DMS153 treated with DMSO at 0.1 percent for 48 hours (cell line): ENCODE results near the gene SUSD2.
"Not testable (repeated sequence)": the region's sequence is repeated elsewhere in the genome, so short reads cannot be mapped to it uniquely, and the experiment has no call there.

Source experiments
- DNase-seq: peaks from one replicate; lab custom pipeline; 2025; ENCODE audit not compliant: unreplicated experiment; lab: John Stamatoyannopoulos, UW

The SUSD2 gene

DNA sequence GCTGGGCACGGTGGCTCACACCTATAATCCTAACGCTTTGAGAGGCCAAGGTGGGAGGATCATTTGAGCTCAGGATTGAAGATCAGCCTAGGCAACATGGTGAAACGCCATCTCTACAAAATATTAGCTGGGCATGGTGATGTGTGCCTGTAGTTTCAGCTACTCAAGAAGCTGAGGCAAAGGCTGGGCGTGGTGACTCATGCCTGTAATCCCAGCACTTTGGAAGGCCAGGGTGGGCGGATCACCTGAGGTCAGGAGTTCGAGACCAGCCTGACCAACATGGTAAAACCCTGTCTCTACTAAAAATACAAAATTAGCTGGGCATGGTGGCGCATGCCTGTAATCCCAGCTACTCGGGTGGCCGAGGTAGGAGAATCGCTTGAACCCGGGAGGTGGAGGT, 29.1 kb downstream of the SUSD2 start:
- not testable (repeated sequence) for DNase-seq

DNA sequence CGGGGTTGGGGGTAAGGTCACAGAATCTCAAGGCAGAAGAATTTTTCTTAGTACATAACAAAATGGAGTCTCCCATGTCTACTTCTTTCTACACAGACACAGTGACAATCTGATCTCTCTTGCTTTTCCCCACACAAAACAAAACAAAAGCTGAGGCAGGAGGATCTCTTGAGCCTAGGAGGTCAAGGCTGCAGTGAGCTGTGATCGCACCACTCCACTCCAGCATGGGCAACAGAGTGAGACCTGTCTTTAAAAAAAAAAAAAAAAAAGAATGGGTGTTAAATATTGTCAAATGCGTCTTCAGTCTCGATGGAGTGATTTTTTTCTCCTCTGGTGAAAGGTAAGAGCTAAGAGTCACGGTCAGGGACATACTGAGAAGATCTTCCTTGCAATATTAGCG, 30.4 kb downstream of the SUSD2 start:
- DNase-seq, result not testable (repeated sequence)

GRCh38 chr22:24213111-24213510, 31.8 kb downstream of the SUSD2 start:
- not testable (repeated sequence) for DNase-seq

- DNase-seq, result no peak
These were observed 33.4 kb downstream of the SUSD2 start for GRCh38 chr22:24214467-24215285.

DNA sequence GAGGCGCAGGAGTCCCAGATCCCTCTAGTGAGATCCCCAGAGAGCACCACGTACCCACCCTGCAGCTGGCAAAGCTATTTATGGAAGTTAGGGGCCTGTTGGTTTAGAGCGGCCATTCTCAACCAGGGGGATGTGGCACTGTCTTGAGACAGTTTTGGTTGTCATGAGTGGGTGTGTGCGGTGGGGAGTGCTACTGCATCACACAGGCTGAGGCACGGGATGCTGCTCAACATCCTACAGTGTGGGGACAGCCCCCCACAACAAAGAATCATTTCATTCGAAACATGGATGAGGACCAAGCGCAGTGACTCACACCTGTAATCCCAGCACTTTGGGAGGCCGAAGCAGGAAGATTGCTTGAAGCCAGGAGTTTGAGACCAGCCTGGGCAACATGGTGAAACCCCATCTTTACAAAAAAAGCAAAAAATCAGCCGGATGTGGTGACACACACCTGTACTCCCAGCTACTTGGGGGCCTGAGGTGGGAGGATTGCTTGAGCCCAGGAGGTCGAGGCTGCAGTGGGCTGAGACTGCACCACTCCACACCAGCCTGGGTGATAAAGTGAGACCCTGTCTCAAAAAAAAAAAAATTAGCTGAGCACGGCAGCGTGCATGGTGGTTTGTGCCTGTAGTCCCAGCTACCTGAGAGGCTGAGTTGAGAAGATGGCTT, 35.4 kb downstream of the SUSD2 start:
- no peak for DNase-seq

- no peak for DNase-seq
These were observed 36.1 kb downstream of the SUSD2 start for GRCh38 chr22:24217384-24217783.

- no peak for DNase-seq
These were observed 38.5 kb downstream of the SUSD2 start for GRCh38 chr22:24219750-24220149.

GRCh38 chr22:24224468-24224867, 43.2 kb downstream of the SUSD2 start:
- no peak for DNase-seq

DNA sequence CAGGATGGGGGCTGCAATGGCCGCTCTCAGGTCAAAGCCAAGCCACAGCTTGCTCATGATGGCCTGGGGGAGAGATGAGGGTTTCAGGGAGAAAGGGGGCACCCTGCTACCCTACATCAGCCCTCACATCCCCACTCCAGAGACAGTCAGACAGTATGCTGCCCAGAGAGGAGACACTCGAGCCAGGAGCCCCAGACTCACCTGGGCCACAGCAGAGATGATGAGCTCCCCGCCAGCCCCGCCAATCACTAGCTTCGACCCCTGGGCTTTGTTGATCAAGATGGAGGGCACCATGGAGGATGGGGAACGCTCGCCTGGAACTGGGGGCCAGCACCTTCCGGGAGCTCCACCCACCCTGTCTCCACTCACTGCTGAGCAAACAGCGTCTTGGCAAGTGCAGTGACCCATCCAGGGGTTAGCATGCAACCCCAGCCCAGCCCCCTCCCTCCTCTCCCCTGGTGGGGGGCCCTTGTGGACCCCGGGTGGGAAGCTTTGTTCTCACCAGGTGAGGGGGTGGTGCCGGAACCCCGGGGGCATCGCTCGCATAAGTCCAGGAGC, 43.8 kb downstream of the SUSD2 start:
- no peak for DNase-seq

- no peak for DNase-seq
These were observed 44.7 kb downstream of the SUSD2 start for GRCh38 chr22:24225951-24226350.

DNA sequence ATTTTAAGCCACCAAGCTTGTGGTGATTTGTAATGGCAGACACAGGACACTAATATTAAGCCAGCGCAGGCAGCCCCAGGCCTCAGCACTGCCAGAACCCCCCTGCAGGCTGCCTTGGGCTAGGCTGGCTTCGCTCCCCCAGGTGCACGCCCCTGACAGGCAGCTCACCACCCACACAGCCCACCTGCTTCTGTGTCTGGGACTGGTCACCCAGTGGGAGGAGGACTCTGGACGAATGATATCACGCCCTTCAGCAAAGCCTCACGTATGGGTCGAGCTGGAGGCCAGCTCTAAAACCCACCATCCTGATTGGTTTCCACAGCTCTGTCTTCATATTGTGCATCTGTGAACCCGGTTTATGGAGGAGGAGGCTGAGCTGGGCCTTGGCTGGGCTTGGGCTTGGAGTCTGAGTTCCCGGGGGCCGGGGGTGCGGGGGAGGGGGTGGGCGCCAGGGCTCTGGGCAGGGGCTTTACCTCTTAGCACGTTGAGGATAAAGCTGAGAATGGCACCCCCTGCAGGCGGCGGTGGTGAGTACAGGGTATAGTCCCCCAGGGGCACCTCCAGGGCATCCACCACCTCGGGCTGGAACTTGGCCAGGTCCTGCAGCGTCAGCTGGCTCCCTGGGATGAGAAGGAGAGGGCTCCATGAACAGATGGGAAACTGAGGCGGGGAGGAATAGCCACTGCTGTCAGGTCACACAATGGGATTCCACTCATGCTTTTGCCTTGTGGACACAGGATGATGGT, 49.8 kb downstream of the SUSD2 start:
- DNase-seq, result no peak

GRCh38 chr22:24231706-24232105, 50.4 kb downstream of the SUSD2 start:
- DNase-seq, result no peak

DNA sequence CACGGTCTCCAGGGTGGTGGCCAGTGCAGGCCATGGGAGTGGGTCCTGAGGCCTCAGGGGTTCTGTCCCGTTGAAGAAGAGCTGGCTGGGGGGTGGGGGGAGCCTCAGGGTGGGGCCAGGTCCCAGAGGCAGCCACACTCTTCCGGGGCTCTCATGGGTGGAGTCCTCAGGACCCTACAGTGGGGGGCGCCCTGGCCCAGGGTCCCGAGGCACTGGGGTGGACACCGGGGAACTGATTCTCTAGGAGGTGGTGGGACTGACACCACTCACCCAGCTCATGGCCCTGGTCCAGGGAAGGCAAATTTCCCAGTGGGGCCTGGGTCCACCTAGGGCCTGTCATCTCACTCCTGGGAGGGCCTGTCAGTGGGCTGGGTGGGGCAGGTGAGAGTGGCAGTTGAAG, 50.8 kb downstream of the SUSD2 start:
- DNase-seq, result no peak

- DNase-seq, result no peak
These were observed 51.4 kb downstream of the SUSD2 start for GRCh38 chr22:24232725-24233124.

GRCh38 chr22:24233235-24233634, 51.9 kb downstream of the SUSD2 start:
- no peak for DNase-seq

GRCh38 chr22:24233816-24234215, 52.5 kb downstream of the SUSD2 start:
- no peak for DNase-seq

DNA sequence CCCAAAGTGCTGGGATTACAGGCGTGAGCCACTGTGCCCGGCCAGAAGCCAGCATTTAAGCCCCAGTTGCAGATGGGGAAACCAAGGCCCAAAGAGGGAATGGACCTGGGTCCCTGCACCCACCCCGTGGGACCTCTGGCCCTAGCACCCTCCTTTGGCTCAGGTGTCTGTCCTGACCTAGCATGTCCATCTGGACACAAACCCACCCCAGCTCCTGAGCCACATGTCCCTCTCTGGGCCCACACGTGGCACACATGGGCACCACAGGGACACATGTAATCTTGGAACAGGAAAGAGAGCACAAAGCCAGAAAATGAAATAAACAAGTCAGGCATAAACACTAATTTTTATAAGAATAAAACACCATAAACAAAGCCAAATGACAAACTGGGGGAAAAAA, 54.0 kb downstream of the SUSD2 start:
- DNase-seq, result no peak

DNA sequence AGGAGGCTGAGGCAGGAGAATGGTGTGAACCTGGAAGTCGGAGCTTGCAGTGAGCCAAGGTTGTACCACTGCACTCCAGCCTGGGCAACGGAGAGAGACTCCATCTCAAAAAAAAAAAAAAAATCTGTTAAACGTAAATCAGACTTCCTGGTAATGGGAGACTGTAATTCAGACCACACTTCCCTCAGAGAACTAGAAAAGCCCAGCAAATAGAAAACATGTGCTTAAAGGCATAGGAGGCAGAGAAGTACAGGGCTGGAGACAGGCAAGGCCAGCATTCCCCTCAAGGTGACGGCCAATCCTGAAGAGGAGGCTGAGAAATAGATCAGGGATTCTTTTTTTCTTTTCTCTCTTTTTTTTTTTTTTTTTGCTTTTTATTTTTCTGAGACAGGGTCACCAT, 55.4 kb downstream of the SUSD2 start:
- no peak for DNase-seq

DNA sequence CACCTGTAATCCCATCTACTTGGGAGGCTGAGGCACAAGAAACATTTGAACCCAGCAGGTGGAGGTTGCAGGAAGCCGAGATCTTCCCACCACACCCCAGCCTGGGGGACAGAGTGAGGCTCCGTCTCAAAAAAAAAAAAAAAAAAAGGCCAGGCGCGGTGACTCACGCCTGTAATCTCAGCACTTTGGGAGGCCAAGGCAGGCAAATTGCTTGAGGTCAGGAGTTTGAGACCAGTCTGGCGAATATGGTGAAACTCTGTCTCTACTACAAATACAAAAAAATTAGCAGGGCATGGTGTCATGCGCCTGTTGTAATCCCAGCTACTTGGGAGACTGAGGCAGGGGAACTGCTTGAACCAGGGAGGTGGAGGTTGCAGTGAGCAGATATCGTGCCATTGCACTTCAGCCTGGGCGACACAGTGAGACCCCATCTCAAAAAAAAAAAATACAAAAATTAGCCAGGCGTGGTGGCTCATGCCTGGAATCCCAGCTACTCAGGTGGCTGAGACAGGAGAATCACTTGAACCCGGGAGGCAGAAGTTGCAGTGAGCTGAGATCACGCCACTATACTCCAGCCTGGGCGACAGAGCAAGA, 56.9 kb downstream of the SUSD2 start:
- not testable (repeated sequence) for DNase-seq
